GM12891 (cell line): ENCODE results near the gene CBLN3.
A peak's percentile ranks its signal among the peaks of the same experiment; 100 is the strongest.

Experiments
- DNase-seq: peaks from one replicate; pipeline ENCODE4 v3.0.0; 2011; ENCODE audit warnings: low spot score; ENCODE audit not compliant: insufficient read length
- FAIRE-seq: peaks from 2 replicates; lab custom pipeline; 2011; peaks lifted over from hg19 to GRCh38; lab: Jason Lieb, UNC
- PAX5 ChIP-seq: IDR thresholded peaks from 2 replicates; pipeline ENCODE4 v1.6.1; 2011; ENCODE audit warnings: low read length, moderate library complexity, mild to moderate bottlenecking; ENCODE audit not compliant: insufficient read depth, severe bottlenecking
- POLR2A ChIP-seq: IDR thresholded peaks from 2 replicates; pipeline ENCODE4 v1.6.1; 2011; ENCODE audit warnings: low read depth, low read length, control low read depth
- POLR2AphosphoS5 ChIP-seq: IDR thresholded peaks from 2 replicates; pipeline ENCODE4 v1.6.1; 2011; ENCODE audit warnings: low read depth, low read length, control low read depth
- POU2F2 ChIP-seq: IDR thresholded peaks from 2 replicates; pipeline ENCODE4 v1.6.1; 2011; ENCODE audit warnings: low read depth, mild to moderate bottlenecking, control low read depth, low read length, moderate library complexity
- SPI1 ChIP-seq: IDR thresholded peaks from 2 replicates; pipeline ENCODE4 v1.6.1; 2011; ENCODE audit warnings: low read depth, low read length, control low read depth
- TAF1 ChIP-seq: IDR thresholded peaks from 2 replicates; pipeline ENCODE4 v1.6.1; 2011; ENCODE audit warnings: low read depth, low read length, control low read depth

Gene CBLN3

DNA sequence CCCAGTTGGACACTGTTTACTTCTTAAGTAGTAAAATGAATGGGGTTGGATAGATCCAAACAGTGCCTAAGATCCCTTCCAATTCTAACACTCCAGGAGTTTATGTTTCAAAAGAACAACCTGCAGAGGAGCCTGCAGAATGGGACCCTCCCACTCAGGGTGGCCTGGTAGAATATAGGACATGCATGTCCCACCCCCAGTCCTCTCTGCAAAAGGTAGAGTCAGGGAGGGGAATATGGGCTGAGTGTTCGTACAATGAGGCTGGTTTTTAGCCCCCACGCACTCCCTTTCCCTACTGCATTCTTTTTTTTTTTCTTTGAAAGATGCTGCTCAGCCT, 42.5 kb downstream of the CBLN3 start:
- DNase-seq (no peak), FAIRE-seq (no peak)
- TF ChIP-seq TAF1 (no peak), POU2F2 (no peak), POLR2A (no peak), SPI1 (no peak), POLR2AphosphoS5 (no peak), PAX5 (no peak)

DNA sequence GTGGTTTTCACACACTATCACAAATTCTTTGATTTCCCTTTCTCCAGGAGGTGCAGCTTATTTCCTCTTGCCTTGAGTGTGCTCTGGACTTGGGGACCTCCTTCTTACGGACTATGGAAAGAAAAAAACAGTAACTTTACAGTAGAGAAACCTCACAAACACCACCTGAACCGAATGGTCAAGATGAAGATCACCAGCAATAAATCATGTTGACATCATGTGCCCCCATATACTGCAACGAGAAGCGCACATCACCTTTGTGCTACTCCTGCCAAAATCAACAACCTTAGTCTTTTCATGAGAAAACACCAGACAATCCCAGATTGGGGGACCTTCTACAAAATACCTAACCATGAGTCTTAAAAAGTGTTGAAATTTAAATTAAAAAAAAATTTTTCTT, 43.9 kb downstream of the CBLN3 start:
- FAIRE-seq (no peak), DNase-seq (no peak)
- no peak for TF ChIP-seq TAF1
- no peak for TF ChIP-seq POLR2AphosphoS5
- no peak for TF ChIP-seq PAX5
- no peak for TF ChIP-seq POLR2A

- DNase-seq (no peak), FAIRE-seq (no peak)
- TF ChIP-seq PAX5 (no peak), POU2F2 (no peak), POLR2AphosphoS5 (no peak), TAF1 (no peak), SPI1 (no peak), POLR2A (no peak)
Observed at GRCh38 chr14:24384169-24384568, 45.3 kb downstream of the CBLN3 start.

- TF ChIP-seq SPI1 (no peak), POU2F2 (no peak), TAF1 (no peak), PAX5 (no peak), POLR2AphosphoS5 (no peak), POLR2A (no peak)
- no peak for FAIRE-seq
- DNase-seq: no peak
Observed at GRCh38 chr14:24382064-24382371, 47.5 kb downstream of the CBLN3 start.

- no peak for TF ChIP-seq PAX5
- TF ChIP-seq TAF1: no peak
- TF ChIP-seq POLR2A: no peak
- TF ChIP-seq SPI1: no peak
- TF ChIP-seq POLR2AphosphoS5: no peak
- TF ChIP-seq POU2F2: no peak
- no peak for DNase-seq
- FAIRE-seq: no peak
Observed at GRCh38 chr14:24381363-24382063, 48.0 kb downstream of the CBLN3 start.

- no peak for TF ChIP-seq POLR2A
- no peak for TF ChIP-seq TAF1
- TF ChIP-seq POU2F2: no peak
- no peak for TF ChIP-seq PAX5
- no peak for TF ChIP-seq POLR2AphosphoS5
- TF ChIP-seq SPI1: no peak
- FAIRE-seq (no peak), DNase-seq (no peak)
Observed at GRCh38 chr14:24379907-24380730, 49.3 kb downstream of the CBLN3 start.

GRCh38 chr14:24378981-24379906, 50.2 kb downstream of the CBLN3 start:
- TF ChIP-seq POU2F2: no peak
- TF ChIP-seq TAF1: no peak
- DNase-seq (no peak), FAIRE-seq (no peak)

DNA sequence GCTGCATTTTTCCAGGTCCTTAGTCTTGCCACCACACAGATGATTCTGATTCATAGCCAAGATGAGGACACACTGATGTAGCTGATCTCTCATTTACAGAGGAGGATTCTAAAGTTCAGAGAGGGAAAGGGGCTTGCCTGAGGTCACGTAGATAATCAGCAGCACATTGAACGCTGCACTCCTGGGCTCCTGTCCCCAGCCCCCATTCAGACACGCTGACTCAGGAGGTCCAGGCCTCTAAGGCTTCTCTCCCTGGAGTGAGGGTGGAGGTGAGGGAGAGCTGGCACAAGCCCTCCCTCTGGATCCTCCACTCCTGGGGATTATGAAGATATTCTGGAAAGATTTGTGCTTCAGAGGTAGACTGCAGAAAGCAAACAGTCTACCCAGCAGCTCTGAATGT, 51.1 kb downstream of the CBLN3 start:
- FAIRE-seq: no peak
- TF ChIP-seq POLR2A (no peak), TAF1 (no peak), POLR2AphosphoS5 (no peak), POU2F2 (no peak)
- no peak for DNase-seq

GRCh38 chr14:24377657-24378056, 51.8 kb downstream of the CBLN3 start:
- peak; percentile 16 for FAIRE-seq
- TF ChIP-seq PAX5 (no peak), POLR2AphosphoS5 (no peak), POU2F2 (no peak), SPI1 (no peak), TAF1 (no peak), POLR2A (no peak)
- no peak for DNase-seq

DNA sequence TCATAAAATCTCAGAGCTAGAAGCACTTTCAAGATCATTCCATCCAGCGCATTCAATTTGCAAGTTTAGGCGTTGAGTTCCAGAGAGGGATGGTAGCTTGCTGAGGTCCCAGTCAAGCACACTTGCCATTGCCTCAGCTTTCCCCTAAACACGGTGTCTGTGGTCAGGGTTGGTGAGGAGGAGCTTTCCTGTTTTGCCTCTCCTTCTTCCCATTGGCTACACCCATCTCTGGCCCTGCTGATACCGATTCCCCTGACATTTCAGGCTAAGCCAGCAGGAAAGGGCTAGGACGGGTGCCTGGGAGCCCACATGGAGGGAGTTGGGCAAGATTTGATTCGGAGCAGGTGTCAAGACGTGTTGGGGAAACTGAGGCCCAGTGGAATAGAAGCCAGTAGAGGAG, 52.3 kb downstream of the CBLN3 start:
- DNase-seq (no peak), FAIRE-seq (no peak)
- TF ChIP-seq POLR2AphosphoS5 (no peak), POU2F2 (no peak), PAX5 (no peak), TAF1 (no peak), POLR2A (no peak), SPI1 (no peak)
